HL-60 (cell line): Measurements from ENCODE around the gene MAT2A.

Source experiments
- POLR2AphosphoS5 ChIP-seq: IDR thresholded peaks from 2 replicates; pipeline ENCODE4 v1.6.1; 2012; ENCODE audit warnings: low read depth
- TF ChIP-seq, protein P1 (sequence below): IDR thresholded peaks from one replicate; pipeline ENCODE4 v1.5.1; 2011; ENCODE audit warnings: low read length, control low read depth, inconsistent platforms; ENCODE audit not compliant: insufficient read depth

DNA sequence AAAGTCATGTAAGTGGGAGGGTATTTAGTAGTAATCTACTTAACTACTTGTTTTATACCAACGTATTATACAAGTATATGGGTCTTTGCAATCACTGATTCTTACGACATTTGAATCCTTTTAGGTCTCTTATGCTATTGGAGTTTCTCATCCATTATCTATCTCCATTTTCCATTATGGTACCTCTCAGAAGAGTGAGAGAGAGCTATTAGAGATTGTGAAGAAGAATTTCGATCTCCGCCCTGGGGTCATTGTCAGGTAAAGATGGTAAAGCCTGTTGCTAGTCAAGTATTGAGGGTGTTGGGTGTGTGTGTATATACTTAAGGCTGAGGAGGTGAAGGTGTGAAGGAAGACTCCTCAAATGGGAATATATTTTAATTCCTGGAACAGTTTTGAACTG, 3.8 kb downstream of the MAT2A start:
- TF ChIP-seq POLR2AphosphoS5 = no peak
- TF ChIP-seq, protein P1, sequence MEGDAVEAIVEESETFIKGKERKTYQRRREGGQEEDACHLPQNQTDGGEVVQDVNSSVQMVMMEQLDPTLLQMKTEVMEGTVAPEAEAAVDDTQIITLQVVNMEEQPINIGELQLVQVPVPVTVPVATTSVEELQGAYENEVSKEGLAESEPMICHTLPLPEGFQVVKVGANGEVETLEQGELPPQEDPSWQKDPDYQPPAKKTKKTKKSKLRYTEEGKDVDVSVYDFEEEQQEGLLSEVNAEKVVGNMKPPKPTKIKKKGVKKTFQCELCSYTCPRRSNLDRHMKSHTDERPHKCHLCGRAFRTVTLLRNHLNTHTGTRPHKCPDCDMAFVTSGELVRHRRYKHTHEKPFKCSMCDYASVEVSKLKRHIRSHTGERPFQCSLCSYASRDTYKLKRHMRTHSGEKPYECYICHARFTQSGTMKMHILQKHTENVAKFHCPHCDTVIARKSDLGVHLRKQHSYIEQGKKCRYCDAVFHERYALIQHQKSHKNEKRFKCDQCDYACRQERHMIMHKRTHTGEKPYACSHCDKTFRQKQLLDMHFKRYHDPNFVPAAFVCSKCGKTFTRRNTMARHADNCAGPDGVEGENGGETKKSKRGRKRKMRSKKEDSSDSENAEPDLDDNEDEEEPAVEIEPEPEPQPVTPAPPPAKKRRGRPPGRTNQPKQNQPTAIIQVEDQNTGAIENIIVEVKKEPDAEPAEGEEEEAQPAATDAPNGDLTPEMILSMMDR = no peak
